ENCODE measurements around the gene USP44.

DNA sequence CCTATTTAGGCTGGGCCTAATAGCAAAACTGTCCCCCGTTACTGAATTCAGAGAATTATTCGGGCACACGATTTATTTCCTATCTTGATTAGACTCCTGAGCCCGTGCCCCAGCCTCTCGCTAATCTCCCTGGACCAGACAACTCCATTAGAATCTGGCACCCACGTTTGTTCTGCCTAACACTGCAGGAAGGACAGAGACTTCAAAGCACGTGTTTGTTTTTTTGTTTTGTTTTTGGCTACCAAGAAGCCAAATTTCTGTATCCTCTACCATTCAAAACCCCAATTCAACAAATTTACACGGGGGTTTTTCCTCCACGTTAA, 4.8 kb downstream of the USP44 start:
- TF ChIP-seq, protein P1, sequence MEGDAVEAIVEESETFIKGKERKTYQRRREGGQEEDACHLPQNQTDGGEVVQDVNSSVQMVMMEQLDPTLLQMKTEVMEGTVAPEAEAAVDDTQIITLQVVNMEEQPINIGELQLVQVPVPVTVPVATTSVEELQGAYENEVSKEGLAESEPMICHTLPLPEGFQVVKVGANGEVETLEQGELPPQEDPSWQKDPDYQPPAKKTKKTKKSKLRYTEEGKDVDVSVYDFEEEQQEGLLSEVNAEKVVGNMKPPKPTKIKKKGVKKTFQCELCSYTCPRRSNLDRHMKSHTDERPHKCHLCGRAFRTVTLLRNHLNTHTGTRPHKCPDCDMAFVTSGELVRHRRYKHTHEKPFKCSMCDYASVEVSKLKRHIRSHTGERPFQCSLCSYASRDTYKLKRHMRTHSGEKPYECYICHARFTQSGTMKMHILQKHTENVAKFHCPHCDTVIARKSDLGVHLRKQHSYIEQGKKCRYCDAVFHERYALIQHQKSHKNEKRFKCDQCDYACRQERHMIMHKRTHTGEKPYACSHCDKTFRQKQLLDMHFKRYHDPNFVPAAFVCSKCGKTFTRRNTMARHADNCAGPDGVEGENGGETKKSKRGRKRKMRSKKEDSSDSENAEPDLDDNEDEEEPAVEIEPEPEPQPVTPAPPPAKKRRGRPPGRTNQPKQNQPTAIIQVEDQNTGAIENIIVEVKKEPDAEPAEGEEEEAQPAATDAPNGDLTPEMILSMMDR (IDR thresholded peaks at IDR 0.05; ENCODE audit: insufficient read depth, low read length, poor library complexity, severe bottlenecking), result no peak
- TF ChIP-seq EZH2phosphoT487 (conservative IDR thresholded peaks at IDR 0.05; ENCODE audit: low read length), result no peak

Measured in SU-DHL-6 (cell line).